Naive thymus-derived CD8-positive, alpha-beta T cell (primary cell): ENCODE measurements around the gene ZNF771. TPM values are rescaled to one million over a fixed set of nuclear protein-coding genes. Genes with fewer than 3 reads are reported as not detected.

Experiments used
- ATAC-seq, 2 donors: fragments of 150-1000 bp; cut with Tn5 transposase in 1 of 2; sonication (Bioruptor Pico), chemical (Tn5 transposase) in 1 of 2; 1 replicate in 1 of 2; 2 replicates in 1 of 2; pipeline ENCODE4 v1.10.0; 2021; ENCODE audit warnings: mild to moderate bottlenecking in 2 of 2, moderate library complexity in 2 of 2
- POLR2A ChIA-PET: fragments of 350-600 bp; sonication (Branson Sonifier 250); formaldehyde crosslinking; loops from one replicate; lab custom pipeline; 2021; ENCODE audit warnings: antibody characterized with exemption; lab: Charles Lee
- DNase-seq, 10 donors: peaks; one replicate each; pipeline versions ENCODE4 v3.0.0 to v3.0.0-alpha.2; 2020 to 2022
- H3K27ac Mint-ChIP-seq, 10 donors: one replicate each; pipeline ENCODE4 v1.8.0; 2020 to 2022; ENCODE audit warnings: mild to moderate bottlenecking in 10 of 10, mixed read lengths in 10 of 10, moderate library complexity in 4 of 10, inconsistent platforms in 1 of 10
- H3K27me3 Mint-ChIP-seq, 5 donors: one replicate each; pipeline ENCODE4 v1.8.0; 2021 to 2022; ENCODE audit warnings: mixed read lengths in 5 of 5
- H3K36me3 Mint-ChIP-seq, 3 donors: one replicate each; pipeline ENCODE4 v1.8.0; 2020 to 2022; ENCODE audit warnings: mixed read lengths in 3 of 3, mild to moderate bottlenecking in 2 of 3, inconsistent platforms in 1 of 3
- H3K4me1 Mint-ChIP-seq, 4 donors: one replicate each; pipeline ENCODE4 v1.8.0; 2021 to 2022; ENCODE audit warnings: mixed read lengths in 4 of 4
- H3K4me3 Mint-ChIP-seq, 10 donors: one replicate each; pipeline ENCODE4 v1.8.0; 2020 to 2022; ENCODE audit warnings: mild to moderate bottlenecking in 10 of 10, mixed read lengths in 10 of 10, moderate library complexity in 6 of 10, inconsistent platforms in 1 of 10
- H3K9me3 Mint-ChIP-seq, 9 donors: one replicate each; pipeline ENCODE4 v1.8.0; 2020 to 2022; ENCODE audit warnings: mixed read lengths in 9 of 9, mild to moderate bottlenecking in 3 of 9, inconsistent platforms in 1 of 9, moderate library complexity in 1 of 9
- polyA plus RNA-seq, 3 donors: library from polyadenylated mRNA; unstranded; fragments of 300-500 nt; fragmentation: Illumina TruSeq; gene quantifications; one replicate each; pipeline ENCODE4 v1.2.3, GENCODE V29; 2021
- total RNA-seq, 8 experiments: library from RNA in 2 of 8; stranded (reverse) in 2 of 8; gene quantifications; one replicate each; pipeline ENCODE4 v1.2.3 and lab custom pipeline; 2021 to 2026

The ZNF771 gene
- total and polyA plus RNA-seq, 5 experiments from 2014 or later = 2.1 to 7.6 (median 5.5) TPM

DNA sequence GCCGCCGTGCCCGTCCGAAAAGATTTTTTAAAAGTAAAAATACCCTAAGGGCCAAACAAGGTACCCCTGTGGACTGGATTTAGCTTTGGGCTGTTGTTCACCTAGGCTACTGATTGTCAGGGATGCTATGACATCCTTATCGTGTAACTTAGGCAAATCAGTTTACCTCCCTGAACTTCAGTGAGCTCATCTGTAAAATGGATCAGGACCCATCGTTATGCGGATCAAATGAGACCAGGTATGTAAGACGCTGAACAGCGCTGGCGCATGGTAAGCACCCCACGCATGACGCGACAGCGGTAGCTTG lies 658 bp upstream of the ZNF771 start:
- H3K27me3 Mint-ChIP-seq = peaks cover 0 to 3% (median 0%) of the 10 kb centered on the region in 5 donors

DNA sequence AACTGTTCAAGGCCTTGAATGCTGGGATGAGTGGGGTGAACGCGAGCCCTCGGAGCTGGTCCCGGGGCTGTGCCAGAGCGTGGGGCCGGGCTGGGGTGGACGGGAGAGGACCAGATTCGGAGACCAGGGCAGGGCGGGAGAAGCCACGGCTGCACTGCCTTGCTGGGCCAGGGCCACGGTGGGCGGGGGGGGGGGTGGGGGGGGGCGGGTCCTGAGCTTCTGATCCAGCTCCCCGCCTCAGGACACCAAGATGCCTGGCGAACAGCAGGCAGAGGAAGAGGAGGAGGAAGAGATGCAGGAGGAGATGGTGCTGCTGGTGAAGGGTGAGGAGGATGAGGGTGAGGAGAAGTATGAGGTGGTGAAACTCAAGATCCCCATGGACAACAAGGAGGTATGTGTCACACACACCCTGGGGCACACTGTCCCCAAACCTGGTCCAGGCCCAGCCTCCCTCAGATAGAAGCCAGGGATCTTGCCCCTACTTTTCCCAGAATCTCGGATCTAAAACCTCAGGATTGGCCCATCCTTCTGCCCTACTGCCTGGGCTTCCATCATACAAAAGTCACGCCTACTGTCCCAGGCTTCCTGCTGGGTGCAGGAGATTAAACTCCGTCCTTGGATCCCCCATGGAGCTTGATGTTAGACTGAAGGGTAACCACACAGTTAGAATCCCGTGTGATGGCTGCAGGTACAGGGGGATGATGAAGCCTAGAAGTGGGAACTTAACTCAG lies 563 bp downstream of the ZNF771 start:
- POLR2A ChIA-PET = interaction anchor here (0.6 to 7.1 kb wide), 24 partner anchors 9 to 342 kb away, joined by 3 to 166 read pairs (median 4); partner anchors contain the start of genes ALDOA, CD2BP2, CORO1A and DCTPP1
- Mint-ChIP-seq H3K4me3 (peak overlapping the region; percentile 67 to 97 (median 76)), H3K27me3 (peaks cover 0 to 3% (median 0%) of the 10 kb centered on the region in 5 donors), H3K27ac (peak overlapping the region in 8 of 10 donors; percentile 39 to 90 (median 64)), H3K36me3 (peaks cover 0 to 14% (median 0%) of the 10 kb centered on the region in 3 donors), H3K4me1 (peaks cover 18 to 36% (median 30%) of the 10 kb centered on the region in 4 donors), H3K9me3 (no peaks in the 10 kb centered on the region)
- DNase-seq (no peak), ATAC-seq (no peak)

More for the DNA sequence above, 658 bp upstream of the ZNF771 start:
- Mint-ChIP-seq H3K36me3 (peaks cover 0 to 6% (median 0%) of the 10 kb centered on the region in 3 donors), H3K4me3 (peak overlapping the region; percentile 88 to 100 (median 97)), H3K27ac (peak overlapping the region; percentile 82 to 96 (median 95)), H3K4me1 (peaks cover 15 to 31% (median 27%) of the 10 kb centered on the region in 4 donors), H3K9me3 (no peaks in the 10 kb centered on the region)
- POLR2A ChIA-PET = interaction anchor here (0.6 to 7.1 kb wide), 24 partner anchors 8 to 341 kb away, joined by 3 to 166 read pairs (median 4); partner anchors contain the start of genes ALDOA, CORO1A, DCTPP1 and ITGAL
- peak; percentile 43 to 56 for ATAC-seq
- no peak for DNase-seq

DNA sequence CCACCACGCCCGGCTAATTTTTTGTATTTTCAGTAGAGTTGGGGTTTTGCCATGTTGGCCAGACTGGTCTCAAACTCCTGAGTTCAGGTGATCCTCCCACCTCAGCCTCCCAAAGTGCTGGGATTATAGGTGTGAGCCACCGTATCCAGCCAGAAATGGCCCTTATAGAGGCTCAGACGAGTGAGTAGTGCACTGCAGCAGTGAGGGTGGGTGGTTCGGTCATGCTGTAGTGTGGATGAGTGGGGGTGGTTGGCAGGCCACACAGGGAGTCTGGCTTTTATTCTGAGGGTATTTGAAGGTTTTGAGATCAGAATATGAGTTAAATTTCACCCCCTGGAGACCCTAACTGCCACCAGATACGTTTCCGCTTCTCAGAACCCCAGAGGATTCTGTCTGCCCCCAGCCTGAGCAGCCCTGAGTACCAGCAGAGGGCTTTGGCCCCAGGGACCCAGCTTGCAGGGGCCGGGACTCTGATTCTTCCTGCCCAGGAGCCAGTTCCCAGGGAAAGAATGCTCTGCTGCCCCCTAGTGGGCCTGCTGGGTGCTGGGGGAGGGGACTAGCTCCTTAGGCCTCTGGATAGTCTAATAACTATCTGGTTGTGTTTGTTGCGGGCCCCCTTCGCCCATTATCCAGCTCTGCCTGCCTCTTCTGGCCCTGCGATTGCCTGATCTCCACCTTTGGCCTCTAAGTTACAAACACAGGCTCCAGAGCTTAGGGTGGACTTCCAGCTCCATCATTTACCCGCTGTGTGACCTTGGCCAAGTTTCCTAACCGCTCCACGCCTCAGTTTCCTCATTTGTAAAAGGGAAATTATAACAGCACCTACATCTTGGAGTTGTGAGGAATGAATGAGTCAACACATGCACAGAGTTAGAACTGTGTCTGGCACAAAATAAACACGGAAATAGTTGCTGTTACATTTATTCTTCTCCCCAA lies 2.0 kb downstream of the ZNF771 start:
- peak; percentile 81 to 95 (median 92) for DNase-seq

DNA sequence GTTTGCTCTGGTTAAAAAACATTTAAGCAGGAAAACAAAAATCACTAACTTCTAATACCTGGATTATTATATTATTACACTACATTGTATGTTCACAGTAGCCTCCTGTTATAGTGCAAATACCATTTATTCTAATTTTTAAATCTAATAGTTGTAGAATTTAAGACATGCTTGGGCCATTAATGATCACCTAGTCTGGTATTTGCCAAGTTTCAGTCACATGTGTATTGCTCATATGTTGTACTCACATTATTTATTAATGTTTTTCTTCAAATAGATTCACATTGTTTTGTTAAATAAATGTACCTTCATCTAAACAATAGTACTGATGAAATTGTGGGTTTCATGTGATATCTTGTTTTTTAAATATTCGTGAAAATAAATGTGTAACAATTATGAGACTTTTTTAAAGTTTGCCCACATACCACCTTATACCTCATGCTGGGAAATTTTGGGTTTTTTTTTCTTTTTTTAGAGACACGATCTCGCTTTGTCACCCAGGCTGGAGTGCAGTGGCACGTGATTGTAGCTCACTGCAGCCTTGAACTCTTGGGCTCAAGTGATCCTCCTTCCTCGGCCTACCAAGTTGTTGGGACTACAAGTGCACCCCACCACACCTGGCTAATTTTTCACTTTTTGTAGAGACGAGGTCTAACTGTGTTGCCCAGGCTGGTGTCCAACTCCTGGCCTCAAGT lies 5.9 kb downstream of the ZNF771 start:
- DNase-seq (no peak), ATAC-seq (no peak)
- H3K27ac Mint-ChIP-seq = peak overlapping the region in 1 of 10 donors; percentile 11
- H3K4me1 Mint-ChIP-seq = peaks cover 20 to 34% (median 28%) of the 10 kb centered on the region in 4 donors
- no peaks in the 10 kb centered on the region for H3K9me3 Mint-ChIP-seq
- POLR2A ChIA-PET = interaction anchor here (0.7 to 7.1 kb wide), 3 partner anchors 30 to 307 kb away, joined by 3 to 166 read pairs (median 3); partner anchors contain the start of gene SEPTIN1
- no peaks in the 10 kb centered on the region for H3K27me3 Mint-ChIP-seq
- H3K36me3 Mint-ChIP-seq = peaks cover 0 to 22% (median 0%) of the 10 kb centered on the region in 3 donors
- H3K4me3 Mint-ChIP-seq = no peak overlapping the region

More for the DNA sequence above, 2.0 kb downstream of the ZNF771 start:
- Mint-ChIP-seq H3K4me1 (peaks cover 18 to 36% (median 30%) of the 10 kb centered on the region in 4 donors), H3K9me3 (no peaks in the 10 kb centered on the region), H3K27me3 (no peaks in the 10 kb centered on the region), H3K36me3 (peaks cover 0 to 20% (median 0%) of the 10 kb centered on the region in 3 donors), H3K27ac (peak overlapping the region in 9 of 10 donors; percentile 27 to 80 (median 62)), H3K4me3 (peak overlapping the region; percentile 33 to 90 (median 57))
- ATAC-seq = peak; percentile 53 to 71
- POLR2A ChIA-PET = interaction anchor here (0.6 to 7.1 kb wide), 16 partner anchors 8 to 1259 kb away, joined by 3 to 166 read pairs (median 4); partner anchors contain the start of genes ALDOA, CD2BP2, MYL11 and SEPTIN1

DNA sequence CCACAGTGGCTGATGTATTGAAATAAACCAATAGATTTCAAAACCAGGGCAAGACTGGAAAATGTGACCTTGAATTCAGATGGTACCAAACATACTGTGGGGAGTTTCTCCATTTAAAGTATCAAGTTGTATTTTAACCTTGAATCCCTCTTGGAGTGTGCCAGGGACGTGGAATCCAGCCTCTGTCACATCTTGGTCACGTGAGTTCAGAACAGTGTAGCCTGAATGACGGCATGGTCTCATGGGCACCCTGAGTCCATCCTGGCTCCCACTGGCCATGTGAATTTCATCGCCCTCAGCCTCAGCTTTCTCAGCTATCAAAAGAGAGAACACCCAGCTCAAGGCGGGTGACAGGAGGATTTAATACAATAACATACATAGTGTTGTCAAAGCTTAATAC lies 6.8 kb downstream of the ZNF771 start:
- ATAC-seq (no peak), DNase-seq (no peak)
- H3K27me3 Mint-ChIP-seq = no peaks in the 10 kb centered on the region
- H3K27ac Mint-ChIP-seq = no peak overlapping the region
- H3K9me3 Mint-ChIP-seq = no peaks in the 10 kb centered on the region
- H3K36me3 Mint-ChIP-seq = peaks cover 0 to 22% (median 0%) of the 10 kb centered on the region in 3 donors
- peaks cover 15 to 28% (median 23%) of the 10 kb centered on the region in 4 donors for H3K4me1 Mint-ChIP-seq
- POLR2A ChIA-PET = interaction anchor here (1.1 to 1.6 kb wide), 2 partner anchors 31 to 349 kb away, joined by 3 to 4 read pairs; partner anchors contain the start of gene ALDOA
- H3K4me3 Mint-ChIP-seq = no peak overlapping the region

DNA sequence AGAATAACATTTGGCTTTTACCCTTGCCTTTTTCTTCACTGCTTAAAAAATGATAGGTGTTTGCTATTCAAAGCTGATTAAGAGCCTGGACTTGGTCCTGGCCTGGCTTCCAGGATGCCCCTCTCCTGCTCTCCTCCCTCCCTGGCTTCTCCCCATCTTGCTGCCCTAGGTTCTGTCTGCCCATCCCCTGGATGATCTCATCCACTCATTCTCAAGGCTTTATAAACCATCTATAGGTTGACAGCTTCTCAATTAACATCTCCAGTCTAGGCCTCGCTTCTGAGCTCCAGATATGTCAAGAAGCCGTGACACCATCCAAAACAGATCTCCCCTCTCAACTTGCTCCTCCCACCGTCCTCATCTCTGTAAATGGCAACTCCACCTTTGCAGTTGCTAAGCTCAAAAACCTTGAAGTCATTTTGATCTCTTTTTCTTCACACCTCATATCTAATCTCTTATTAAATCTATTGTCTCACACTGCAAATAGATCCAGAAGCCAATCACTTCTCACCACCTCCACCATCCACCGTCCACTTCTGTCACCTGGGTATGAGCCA lies 8.7 kb downstream of the ZNF771 start:
- Mint-ChIP-seq H3K4me3 (peak overlapping the region in 8 of 10 donors; percentile 2 to 62 (median 9)), H3K27me3 (no peaks in the 10 kb centered on the region), H3K9me3 (no peaks in the 10 kb centered on the region), H3K4me1 (peaks cover 11 to 20% (median 15%) of the 10 kb centered on the region in 4 donors), H3K27ac (peak overlapping the region in 7 of 10 donors; percentile 14 to 81 (median 51)), H3K36me3 (peaks cover 0 to 29% (median 4%) of the 10 kb centered on the region in 3 donors)
- POLR2A ChIA-PET = interaction anchor here (0.8 to 5.0 kb wide), 7 partner anchors 9 to 350 kb away, joined by 3 to 75 read pairs (median 3); partner anchors contain the start of genes ALDOA, CORO1A, DCTPP1 and ZNF771
- ATAC-seq (no peak), DNase-seq (no peak)

DNA sequence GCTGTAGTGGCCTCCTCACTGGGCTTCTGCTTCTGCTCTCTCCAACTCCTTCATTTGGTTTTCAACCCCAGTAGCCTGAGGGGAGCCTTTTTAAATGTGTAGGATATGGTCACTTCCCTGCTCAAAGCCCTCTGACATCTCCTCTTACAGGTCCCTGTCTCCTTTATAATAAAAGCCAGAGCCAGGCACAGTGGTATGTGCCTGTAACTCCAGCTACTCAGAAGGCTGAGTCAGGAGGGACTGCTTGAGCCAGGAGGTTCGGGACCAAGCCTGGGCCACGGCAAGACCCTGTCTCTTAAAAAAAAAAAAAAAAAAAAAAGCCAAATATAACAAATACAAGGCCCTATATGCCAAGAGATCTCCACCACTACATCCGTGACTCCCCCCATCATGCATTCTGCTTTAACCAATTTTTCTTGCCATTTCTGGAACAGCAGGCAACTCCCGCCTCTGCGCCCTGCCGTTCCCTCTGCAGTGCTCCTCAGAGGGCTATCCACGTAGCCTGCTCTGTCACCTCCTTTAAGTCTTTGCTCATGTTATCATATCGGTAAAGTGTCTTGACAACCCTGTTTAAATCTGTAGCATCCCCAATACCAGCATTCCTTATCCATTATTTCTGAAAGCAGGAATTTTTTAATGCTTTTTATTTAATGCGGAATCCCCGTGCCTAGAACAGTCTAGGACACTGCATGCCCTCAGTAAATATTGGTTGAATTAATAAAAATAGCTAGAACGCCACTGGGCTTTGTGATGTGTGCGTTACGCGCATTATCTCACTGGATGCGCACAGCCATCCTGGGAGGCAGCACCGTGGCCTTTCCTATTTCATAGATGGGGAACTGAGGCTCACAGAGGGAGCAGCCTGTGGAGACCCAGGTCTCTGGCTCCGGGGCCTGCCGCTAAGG lies 9.5 kb downstream of the ZNF771 start:
- Mint-ChIP-seq H3K4me3 (peak overlapping the region; percentile 54 to 83 (median 65)), H3K27ac (peak overlapping the region; percentile 14 to 86 (median 52)), H3K36me3 (peaks cover 0 to 28% (median 4%) of the 10 kb centered on the region in 3 donors), H3K4me1 (peaks cover 11 to 21% (median 14%) of the 10 kb centered on the region in 4 donors), H3K9me3 (no peaks in the 10 kb centered on the region), H3K27me3 (no peaks in the 10 kb centered on the region)
- DNase-seq (no peak), ATAC-seq (no peak)
- POLR2A ChIA-PET = interaction anchor here (0.7 to 5.0 kb wide), 40 partner anchors 9 to 763 kb away, joined by 3 to 75 read pairs (median 5); partner anchors contain the start of genes CORO1A, DCTPP1, FUS and ITGAL

DNA sequence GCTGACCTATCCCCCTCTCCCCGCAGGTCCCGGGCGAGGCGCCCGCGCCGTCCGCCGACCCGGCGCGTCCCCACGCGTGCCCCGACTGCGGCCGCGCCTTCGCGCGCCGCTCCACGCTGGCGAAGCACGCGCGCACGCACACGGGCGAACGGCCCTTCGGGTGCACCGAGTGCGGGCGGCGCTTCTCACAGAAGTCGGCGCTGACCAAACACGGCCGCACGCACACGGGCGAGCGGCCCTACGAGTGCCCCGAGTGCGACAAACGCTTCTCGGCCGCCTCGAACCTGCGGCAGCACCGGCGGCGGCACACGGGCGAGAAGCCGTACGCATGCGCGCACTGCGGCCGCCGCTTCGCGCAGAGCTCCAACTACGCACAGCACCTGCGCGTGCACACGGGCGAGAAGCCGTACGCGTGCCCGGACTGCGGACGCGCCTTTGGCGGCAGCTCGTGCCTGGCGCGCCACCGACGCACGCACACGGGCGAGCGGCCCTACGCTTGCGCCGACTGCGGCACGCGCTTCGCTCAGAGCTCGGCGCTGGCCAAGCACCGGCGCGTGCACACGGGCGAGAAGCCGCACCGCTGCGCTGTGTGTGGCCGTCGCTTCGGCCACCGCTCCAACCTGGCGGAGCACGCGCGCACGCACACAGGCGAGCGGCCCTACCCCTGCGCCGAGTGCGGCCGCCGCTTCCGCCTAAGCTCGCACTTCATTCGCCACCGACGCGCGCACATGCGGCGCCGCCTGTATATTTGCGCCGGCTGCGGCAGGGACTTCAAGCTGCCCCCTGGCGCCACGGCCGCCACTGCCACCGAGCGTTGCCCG lies 10.3 kb downstream of the ZNF771 start:
- Mint-ChIP-seq H3K4me3 (peak overlapping the region; percentile 22 to 83 (median 72)), H3K36me3 (peaks cover 0 to 25% (median 6%) of the 10 kb centered on the region in 3 donors), H3K27ac (peak overlapping the region in 8 of 10 donors; percentile 15 to 91 (median 83)), H3K27me3 (no peaks in the 10 kb centered on the region), H3K4me1 (peaks cover 8 to 17% (median 11%) of the 10 kb centered on the region in 4 donors), H3K9me3 (no peaks in the 10 kb centered on the region)
- ATAC-seq = peak; percentile 80 to 85
- POLR2A ChIA-PET = interaction anchor here (0.7 to 5.0 kb wide), 54 partner anchors 9 to 762 kb away, joined by 3 to 75 read pairs (median 4); partner anchors contain the start of genes ALDOA, CORO1A, DCTPP1 and FBRS
- DNase-seq = peak; percentile 82 to 94 (median 88)

DNA sequence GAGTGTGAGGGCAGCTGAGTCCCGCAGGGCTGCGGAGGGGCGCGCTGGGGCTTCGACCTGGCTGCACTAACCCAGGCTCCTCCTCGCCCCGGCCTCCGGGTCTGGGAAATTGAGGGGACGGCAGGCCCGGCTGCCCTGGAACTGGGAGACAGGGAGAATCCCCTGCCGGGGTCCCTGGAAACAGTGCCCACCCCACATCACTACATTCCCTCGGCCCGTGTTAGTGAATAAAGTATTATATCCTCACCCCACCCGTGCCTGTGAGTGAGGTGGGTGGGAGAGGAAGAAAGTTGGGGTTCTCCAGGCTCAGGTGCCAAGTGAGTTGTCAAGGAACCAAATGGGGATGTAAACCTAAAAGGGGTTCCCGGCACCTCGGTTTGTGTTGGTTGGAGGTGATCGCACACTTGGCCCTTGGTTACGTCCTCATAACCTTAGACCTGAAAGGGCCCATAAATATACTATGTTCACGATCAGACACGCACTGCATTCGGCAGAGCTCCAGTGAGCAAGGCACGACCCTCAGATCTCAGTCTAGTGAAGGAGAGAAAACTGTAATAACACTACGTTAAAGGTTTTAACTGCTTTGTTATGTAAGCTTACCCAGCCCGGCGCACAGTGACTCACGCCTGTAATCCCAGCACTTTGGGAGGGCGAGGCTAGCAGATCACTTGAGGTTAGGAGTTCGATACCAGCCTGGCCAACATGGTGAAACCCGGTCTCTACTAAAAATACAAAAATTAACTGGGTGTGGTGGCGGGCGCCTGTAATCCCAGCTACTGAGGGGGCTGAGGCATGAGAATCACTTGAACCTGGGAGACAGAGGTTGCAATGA lies 11.2 kb downstream of the ZNF771 start:
- Mint-ChIP-seq H3K36me3 (peaks cover 0 to 31% (median 6%) of the 10 kb centered on the region in 3 donors), H3K4me1 (peaks cover 8 to 17% (median 11%) of the 10 kb centered on the region in 4 donors), H3K9me3 (no peaks in the 10 kb centered on the region), H3K27me3 (no peaks in the 10 kb centered on the region), H3K4me3 (peak overlapping the region; percentile 60 to 73 (median 70)), H3K27ac (peak overlapping the region in 9 of 10 donors; percentile 74 to 91 (median 86))
- POLR2A ChIA-PET = interaction anchor here (0.7 to 5.0 kb wide), 49 partner anchors 8 to 761 kb away, joined by 3 to 75 read pairs (median 5); partner anchors contain the start of genes ALDOA, CORO1A, DCTPP1 and FBRS
- ATAC-seq (no peak), DNase-seq (no peak)
